H1 (cell line): ENCODE results near the gene FSTL4. TPM values are rescaled to one million over a fixed set of nuclear protein-coding genes. Genes with fewer than 3 reads are reported as not detected.
A peak's percentile ranks its signal among the peaks of the same experiment; 100 is the strongest.

ENCODE experiments used
- CTCF ChIA-PET: fragments of 300-600 bp; sonication (Branson Sonifier 250); formaldehyde crosslinking; loops from one replicate; lab custom pipeline; 2021; ENCODE audit not compliant: partially characterized antibody; lab: Charles Lee
- POLR2A ChIA-PET: fragments of 300-600 bp; sonication (Branson Sonifier 250); formaldehyde crosslinking; loops from one replicate; lab custom pipeline; 2021; ENCODE audit warnings: inconsistent platforms; ENCODE audit not compliant: partially characterized antibody; lab: Charles Lee
- DNase-seq, 2 experiments: peaks; one replicate each; pipeline versions ENCODE4 v3.0.0 to v3.0.0-alpha.2; 2010 to 2022; ENCODE audit warnings: low spot score in 2 of 2, low read depth in 1 of 2, mixed read lengths in 1 of 2
- FAIRE-seq: peaks from 2 replicates; lab custom pipeline; 2011; peaks lifted over from hg19 to GRCh38; lab: Jason Lieb, UNC
- H2AFZ ChIP-seq: 2 replicates; pipeline ENCODE4 v1.8.1; 2012; ENCODE audit warnings: low read length, inconsistent platforms
- H2AK5ac ChIP-seq: 2 replicates; pipeline ENCODE4 v1.6.1; 2013; ENCODE audit warnings: low read depth, low read length
- H2BK120ac ChIP-seq: replicated peaks from 2 replicates; pipeline ENCODE3; 2013; ENCODE audit warnings: low read depth, low read length, inconsistent platforms
- H2BK12ac ChIP-seq: 2 replicates; pipeline ENCODE4 v1.6.1; 2013; ENCODE audit warnings: low read depth, low read length
- H2BK15ac ChIP-seq: 2 replicates; pipeline ENCODE4 v1.6.1; 2013; ENCODE audit warnings: low read length
- H2BK20ac ChIP-seq: 2 replicates; pipeline ENCODE4 v1.6.1; 2013; ENCODE audit warnings: low read length
- H2BK5ac ChIP-seq: 2 replicates; pipeline ENCODE4 v1.6.1; 2013; ENCODE audit warnings: low read depth, low read length
- H3K14ac ChIP-seq: 2 replicates; pipeline ENCODE4 v1.6.1; 2013; ENCODE audit warnings: inconsistent platforms; ENCODE audit not compliant: insufficient read length
- H3K18ac ChIP-seq: 2 replicates; pipeline ENCODE4 v1.6.1; 2013; ENCODE audit warnings: low read length; ENCODE audit errors: extremely low read depth
- H3K23ac ChIP-seq: 2 replicates; pipeline ENCODE4 v1.6.1; 2013; ENCODE audit warnings: inconsistent platforms; ENCODE audit not compliant: insufficient read length
- H3K23me2 ChIP-seq: 2 replicates; pipeline ENCODE4 v1.6.1; 2013; ENCODE audit warnings: low read depth, low read length
- H3K27ac ChIP-seq: 2 replicates; pipeline ENCODE4 v1.6.1; 2011; ENCODE audit warnings: low read depth, low read length, inconsistent platforms
- H3K27me3 ChIP-seq, 4 experiments: replicated peaks in 1 of 4; 1 replicate in 1 of 4; 2 replicates in 3 of 4; pipeline versions ENCODE4 v1.6.1 to v1.8.1; 2011 to 2013; ENCODE audit warnings: low read length in 3 of 4, mild to moderate bottlenecking in 3 of 4, inconsistent platforms in 2 of 4, mixed read lengths in 2 of 4, moderate library complexity in 1 of 4; ENCODE audit not compliant: control insufficient read depth in 3 of 4, insufficient read depth in 3 of 4; ENCODE audit errors: extremely low read depth in 1 of 4
- H3K36me3 ChIP-seq, 4 experiments: 2 replicates each; pipeline versions ENCODE4 v1.6.1 to v1.8.1; 2011 to 2013; ENCODE audit warnings: mild to moderate bottlenecking in 4 of 4, low read length in 3 of 4, moderate library complexity in 2 of 4, control low read depth in 1 of 4, inconsistent platforms in 1 of 4; ENCODE audit not compliant: insufficient read depth in 4 of 4, control insufficient read depth in 2 of 4
- H3K4ac ChIP-seq: replicated peaks from 2 replicates; pipeline ENCODE3; 2013; ENCODE audit warnings: low read length, low read depth, mixed read lengths, inconsistent platforms; ENCODE audit not compliant: insufficient read length
- H3K4me1 ChIP-seq, 4 experiments: replicated peaks in 1 of 4; 1 replicate in 1 of 4; 2 replicates in 3 of 4; pipeline versions ENCODE4 v1.6.1 to v1.8.1; 2011 to 2013; ENCODE audit warnings: low read length in 3 of 4, inconsistent platforms in 2 of 4, mixed read lengths in 1 of 4; ENCODE audit not compliant: insufficient read depth in 4 of 4, control insufficient read depth in 3 of 4
- H3K4me2 ChIP-seq, 2 experiments: 2 replicates each; pipeline versions ENCODE4 v1.6.1 to v1.8.1; 2011 to 2013; ENCODE audit warnings: low read depth in 2 of 2, low read length in 2 of 2, control low read depth in 1 of 2, inconsistent platforms in 1 of 2, mild to moderate bottlenecking in 1 of 2; ENCODE audit not compliant: insufficient read depth in 1 of 2
- H3K4me3 ChIP-seq, 4 experiments: fragments of 200-600, 300-600 bp in 1 of 4; sonication (generic), shearing (Covaris generic), sonication (Bioruptor Twin) in 1 of 4; 2 replicates each; pipeline versions ENCODE4 v1.5.1 to v1.8.1; 2011 to 2016; ENCODE audit warnings: low read length in 4 of 4, low read depth in 3 of 4, control low read depth in 2 of 4, inconsistent platforms in 2 of 4, mild to moderate bottlenecking in 2 of 4, mixed read lengths in 1 of 4, moderate library complexity in 1 of 4; ENCODE audit not compliant: insufficient read depth in 2 of 4; ENCODE audit errors: extremely low read depth in 1 of 4
- H3K56ac ChIP-seq: replicated peaks from 2 replicates; pipeline ENCODE3; 2013; ENCODE audit warnings: low read depth, mild to moderate bottlenecking, mixed read lengths, low read length, inconsistent platforms; ENCODE audit not compliant: insufficient read length
- H3K79me1 ChIP-seq: 2 replicates; pipeline ENCODE4 v1.6.1; 2013; ENCODE audit warnings: low read depth, low read length, control low read depth
- H3K79me2 ChIP-seq, 2 experiments: 2 replicates each; pipeline versions ENCODE4 v1.6.1 to v1.8.1; 2012 to 2013; ENCODE audit warnings: low read length in 2 of 2, mild to moderate bottlenecking in 2 of 2, inconsistent platforms in 1 of 2; ENCODE audit not compliant: insufficient read depth in 2 of 2, control insufficient read depth in 1 of 2
- H3K9ac ChIP-seq, 4 experiments: replicated peaks in 1 of 4; 1 replicate in 1 of 4; 2 replicates in 3 of 4; pipeline versions ENCODE4 v1.6.1 to v1.8.1; 2011 to 2013; ENCODE audit warnings: low read depth in 3 of 4, low read length in 3 of 4, control low read depth in 2 of 4, mild to moderate bottlenecking in 2 of 4, moderate library complexity in 2 of 4, inconsistent platforms in 1 of 4; ENCODE audit errors: extremely low read depth in 1 of 4
- H3K9me3 ChIP-seq, 2 experiments: 2 replicates each; pipeline versions ENCODE4 v1.6.1 to v1.8.1; 2012 to 2013; ENCODE audit warnings: mild to moderate bottlenecking in 2 of 2, moderate library complexity in 2 of 2, control low read depth in 1 of 2, inconsistent platforms in 1 of 2, low read depth in 1 of 2, low read length in 1 of 2, mixed read lengths in 1 of 2; ENCODE audit not compliant: insufficient read depth in 2 of 2
- H4K20me1 ChIP-seq, 2 experiments: replicated peaks in 1 of 2; 2 replicates each; pipeline versions ENCODE3 to v1.8.1; 2011 to 2013; ENCODE audit warnings: inconsistent platforms in 2 of 2, low read length in 2 of 2, mild to moderate bottlenecking in 1 of 2; ENCODE audit not compliant: insufficient read depth in 2 of 2, control insufficient read depth in 1 of 2
- H4K5ac ChIP-seq: 2 replicates; pipeline ENCODE4 v1.6.1; 2013; ENCODE audit warnings: low read length, low read depth, mixed read lengths, inconsistent platforms; ENCODE audit not compliant: insufficient read length
- H4K8ac ChIP-seq: 2 replicates; pipeline ENCODE4 v1.8.0; 2013; ENCODE audit warnings: mild to moderate bottlenecking, moderate library complexity, low read length, inconsistent platforms; ENCODE audit not compliant: insufficient read depth; ENCODE audit errors: extremely low read depth
- H4K91ac ChIP-seq: replicated peaks from 2 replicates; pipeline ENCODE3; 2013; ENCODE audit warnings: low read length, mixed read lengths, inconsistent platforms; ENCODE audit not compliant: insufficient read length
- BACH1 ChIP-seq: IDR thresholded peaks from 2 replicates; pipeline ENCODE4 v1.6.1; 2012; ENCODE audit warnings: low read length, improper control_type of control experiment
- BCL11A ChIP-seq, 2 experiments: IDR thresholded peaks; one replicate each; pipeline ENCODE4 v1.6.1; 2011; ENCODE audit warnings: low read depth in 2 of 2, low read length in 2 of 2, mild to moderate bottlenecking in 2 of 2
- GTF2F1 ChIP-seq: IDR thresholded peaks from 2 replicates; pipeline ENCODE4 v1.6.1; 2012; ENCODE audit warnings: low read depth, low read length, improper control_type of control experiment, borderline replicate concordance
- JUND ChIP-seq: IDR thresholded peaks from 2 replicates; pipeline ENCODE4 v1.6.1; 2011; ENCODE audit warnings: mild to moderate bottlenecking, improper control_type of control experiment, low read length
- KDM5A ChIP-seq: fragments of 200-600 bp; IDR thresholded peaks from 2 replicates; pipeline ENCODE4 v1.7.1; 2012; ENCODE audit warnings: mild to moderate bottlenecking, low read length, inconsistent platforms, mixed read lengths
- NANOG ChIP-seq: IDR thresholded peaks from 2 replicates; pipeline ENCODE4 v1.6.1; 2011; ENCODE audit warnings: low read length, low read depth, mild to moderate bottlenecking, inconsistent platforms; ENCODE audit not compliant: insufficient read depth, poor library complexity, severe bottlenecking
- NRF1 ChIP-seq: IDR thresholded peaks from 2 replicates; pipeline ENCODE4 v1.6.1; 2011; ENCODE audit warnings: mild to moderate bottlenecking, low read depth, low read length, improper control_type of control experiment
- YY1 ChIP-seq: IDR thresholded peaks from 2 replicates; pipeline ENCODE4 v1.6.1; 2011; ENCODE audit warnings: low read depth, mild to moderate bottlenecking, low read length
- WGBS, 2 experiments: shearing (Covaris generic) in 1 of 2; methylation state at CpG; one replicate each; pipeline versions ENCODE4 v1.1.6 to v1.1.7; 2013 to 2015; ENCODE audit warnings: low lambda C conversion rate in 2 of 2, mixed read lengths in 2 of 2, inconsistent platforms in 1 of 2, low coverage in 1 of 2, missing lambda C conversion rate in 1 of 2; ENCODE audit not compliant: insufficient replicate concordance in 2 of 2, insufficient coverage in 1 of 2, insufficient read length in 1 of 2; ENCODE audit errors: extremely low coverage in 1 of 2, missing lambda C conversion rate in 1 of 2; 5-methylcytosine and 5-hydroxymethylcytosine counted together
- polyA plus RNA-seq, 7 experiments: library from polyadenylated mRNA; depleted of rRNA in 3 of 7; stranded (reverse) in 5 of 7; unstranded in 2 of 7; fragments of >200 nt in 5 of 7; fragments of 200-250 nt in 2 of 7; gene quantifications; 1 replicate in 5 of 7; 2 replicates in 1 of 7; 4 replicates in 1 of 7; pipeline versions ENCODE4 v1.2.1 to v1.2.3, GENCODE V29; 2011 to 2013; ENCODE audit warnings: missing spikeins in 2 of 7, mixed read lengths in 2 of 7
- total RNA-seq: library from RNA; stranded (reverse); fragmentation: NEBNext Ultra II Directional; extraction: Animal tissue kit (Norgen Biotek cat#: 25700); gene quantifications from 2 replicates; pipeline ENCODE4 v1.2.1, GENCODE V29; 2021
- TF ChIP-seq, protein P1 (sequence below), 3 experiments: IDR thresholded peaks; 1 replicate in 2 of 3; 2 replicates in 1 of 3; pipeline versions ENCODE4 v1.5.1 to v1.6.1; 2011; ENCODE audit warnings: low read length in 3 of 3, mild to moderate bottlenecking in 3 of 3, inconsistent platforms in 2 of 3, low read depth in 1 of 3, moderate library complexity in 1 of 3; ENCODE audit not compliant: insufficient read depth in 1 of 3; ENCODE audit errors: control extremely low read depth in 1 of 3
- TF ChIP-seq, protein P2 (sequence below): IDR thresholded peaks from 2 replicates; pipeline ENCODE4 v1.6.1; 2011; ENCODE audit warnings: low read length, improper control_type of control experiment

FSTL4 gene
- total and polyA plus RNA-seq, 2 of the 8 experiments (the other 6 are each of a cell fraction or from before 2014, with no cell fraction given), result 3.1 to 4.1 TPM

DNA sequence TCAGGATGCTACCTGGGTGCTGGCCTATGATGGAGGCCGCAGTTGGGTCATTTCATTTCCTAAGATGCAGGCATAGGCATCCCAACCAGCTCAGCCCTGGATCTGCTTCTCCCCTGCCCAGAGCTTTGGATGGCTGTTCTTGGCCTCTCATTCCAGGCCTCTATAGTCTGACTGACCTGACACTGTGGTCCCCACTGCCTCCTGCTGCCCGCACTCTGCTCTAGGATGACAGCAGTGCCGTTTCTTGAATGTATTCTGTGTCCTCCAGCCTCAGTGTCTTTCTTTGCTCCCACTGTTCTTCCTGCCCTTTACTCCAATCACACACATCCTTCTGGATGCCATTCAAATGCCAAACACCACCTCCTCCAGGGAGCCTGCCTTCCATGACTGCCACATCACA, 324.8 kb downstream of the FSTL4 start:
- H3K23me2 ChIP-seq, result no peaks in the 10 kb centered on the region
- no peak overlapping the region for H2BK12ac ChIP-seq
- H3K23ac ChIP-seq, result no peak overlapping the region
- no peaks in the 10 kb centered on the region for H4K20me1 ChIP-seq
- H4K91ac ChIP-seq, result no peak overlapping the region
- H3K56ac ChIP-seq, result peak overlapping the region; percentile 3
- no peak overlapping the region for H3K4ac ChIP-seq
- no peak overlapping the region for H4K5ac ChIP-seq
- FAIRE-seq, result no peak
- peak in 1 of 2 experiments; percentile 55 for DNase-seq
- no peak overlapping the region for H3K9ac ChIP-seq
- ChIA-PET CTCF (interaction anchor here (0.7 to 2.6 kb wide), 12 partner anchors 12 to 425 kb away, joined by 3 to 8 read pairs (median 4); no protein-coding TSS in a partner anchor), POLR2A (no interaction called here)
- H3K4me2 ChIP-seq, result no peak overlapping the region
- no peak overlapping the region for H3K4me3 ChIP-seq
- H2BK15ac ChIP-seq, result no peak overlapping the region
- no peak overlapping the region for H3K27ac ChIP-seq
- H3K79me2 ChIP-seq, result no peaks in the 10 kb centered on the region
- no peaks in the 10 kb centered on the region for H3K79me1 ChIP-seq
- H2AK5ac ChIP-seq, result no peak overlapping the region
- no peaks in the 10 kb centered on the region for H3K9me3 ChIP-seq
- H3K36me3 ChIP-seq, result no peaks in the 10 kb centered on the region
- no peak overlapping the region for H3K18ac ChIP-seq
- H4K8ac ChIP-seq, result no peak overlapping the region
- 94% methylated on average over 3 of the region's 3 CpGs; no CpG with 5 or more reads in 1 of the 2 experiments for WGBS, 2 experiments
- no peak overlapping the region for H2BK5ac ChIP-seq
- H3K14ac ChIP-seq, result no peak overlapping the region
- no peak overlapping the region for H2AFZ ChIP-seq
- H2BK20ac ChIP-seq, result peak overlapping the region; percentile 21; the same call in 1 of the 2 replicates
- H2BK120ac ChIP-seq, result no peak overlapping the region
- H3K4me1 ChIP-seq, result peaks cover 0 to 8% (median 0%) of the 10 kb centered on the region in 4 experiments; a peak in 2 of 7 replicates
- H3K27me3 ChIP-seq, result no peaks in the 10 kb centered on the region
- TF ChIP-seq BCL11A (IDR thresholded peaks at IDR 0.05; ENCODE audit: low read depth in 2 of 2, low read length in 2 of 2), result no peak
- no peak for TF ChIP-seq YY1
- TF ChIP-seq, protein P1, sequence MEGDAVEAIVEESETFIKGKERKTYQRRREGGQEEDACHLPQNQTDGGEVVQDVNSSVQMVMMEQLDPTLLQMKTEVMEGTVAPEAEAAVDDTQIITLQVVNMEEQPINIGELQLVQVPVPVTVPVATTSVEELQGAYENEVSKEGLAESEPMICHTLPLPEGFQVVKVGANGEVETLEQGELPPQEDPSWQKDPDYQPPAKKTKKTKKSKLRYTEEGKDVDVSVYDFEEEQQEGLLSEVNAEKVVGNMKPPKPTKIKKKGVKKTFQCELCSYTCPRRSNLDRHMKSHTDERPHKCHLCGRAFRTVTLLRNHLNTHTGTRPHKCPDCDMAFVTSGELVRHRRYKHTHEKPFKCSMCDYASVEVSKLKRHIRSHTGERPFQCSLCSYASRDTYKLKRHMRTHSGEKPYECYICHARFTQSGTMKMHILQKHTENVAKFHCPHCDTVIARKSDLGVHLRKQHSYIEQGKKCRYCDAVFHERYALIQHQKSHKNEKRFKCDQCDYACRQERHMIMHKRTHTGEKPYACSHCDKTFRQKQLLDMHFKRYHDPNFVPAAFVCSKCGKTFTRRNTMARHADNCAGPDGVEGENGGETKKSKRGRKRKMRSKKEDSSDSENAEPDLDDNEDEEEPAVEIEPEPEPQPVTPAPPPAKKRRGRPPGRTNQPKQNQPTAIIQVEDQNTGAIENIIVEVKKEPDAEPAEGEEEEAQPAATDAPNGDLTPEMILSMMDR (IDR thresholded peaks at IDR 0.05; ENCODE audit: control extremely low read depth in 1 of 3, insufficient read depth in 1 of 3, low read depth in 1 of 3, low read length in 3 of 3), result peak; percentile 45 to 60 (median 56); a peak in 3 of 4 replicates
- TF ChIP-seq, protein P2, sequence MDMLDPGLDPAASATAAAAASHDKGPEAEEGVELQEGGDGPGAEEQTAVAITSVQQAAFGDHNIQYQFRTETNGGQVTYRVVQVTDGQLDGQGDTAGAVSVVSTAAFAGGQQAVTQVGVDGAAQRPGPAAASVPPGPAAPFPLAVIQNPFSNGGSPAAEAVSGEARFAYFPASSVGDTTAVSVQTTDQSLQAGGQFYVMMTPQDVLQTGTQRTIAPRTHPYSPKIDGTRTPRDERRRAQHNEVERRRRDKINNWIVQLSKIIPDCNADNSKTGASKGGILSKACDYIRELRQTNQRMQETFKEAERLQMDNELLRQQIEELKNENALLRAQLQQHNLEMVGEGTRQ, result no peak
- TF ChIP-seq NANOG, result no peak
- TF ChIP-seq KDM5A, result no peak
- no peak for TF ChIP-seq GTF2F1
- no peak for TF ChIP-seq BACH1
- TF ChIP-seq NRF1, result no peak
- TF ChIP-seq JUND, result no peak
